GM19372 (cell line): Measurements from ENCODE around the gene ZFC3H1.

ENCODE experiments used
- ATAC-seq: cut with Tn5 transposase; IDR thresholded peaks from one replicate; pipeline ENCODE4 v1.9.1; 2021; ENCODE audit warnings: mild to moderate bottlenecking, low read depth, moderate library complexity; ENCODE audit not compliant: unreplicated experiment

Gene ZFC3H1

DNA sequence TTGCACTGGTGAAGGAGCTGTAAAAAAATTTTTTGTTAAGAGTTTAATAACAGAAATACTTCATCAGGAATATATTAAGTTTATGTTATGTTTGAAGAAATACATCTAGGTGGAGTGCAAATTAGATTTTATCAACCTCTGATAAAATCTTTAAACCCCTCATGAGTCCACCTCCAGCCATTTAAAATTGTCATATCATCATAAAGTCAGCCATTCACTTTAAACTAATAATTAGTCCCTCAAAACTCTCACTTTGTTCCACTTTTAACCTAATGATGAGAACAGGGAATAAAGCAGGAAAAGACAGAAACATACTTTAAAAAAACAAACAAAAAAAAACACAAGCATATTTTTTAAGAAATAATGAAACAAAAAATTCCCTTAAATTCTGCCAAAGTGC, 25.1 kb downstream of the ZFC3H1 start:
- ATAC-seq = no peak

DNA sequence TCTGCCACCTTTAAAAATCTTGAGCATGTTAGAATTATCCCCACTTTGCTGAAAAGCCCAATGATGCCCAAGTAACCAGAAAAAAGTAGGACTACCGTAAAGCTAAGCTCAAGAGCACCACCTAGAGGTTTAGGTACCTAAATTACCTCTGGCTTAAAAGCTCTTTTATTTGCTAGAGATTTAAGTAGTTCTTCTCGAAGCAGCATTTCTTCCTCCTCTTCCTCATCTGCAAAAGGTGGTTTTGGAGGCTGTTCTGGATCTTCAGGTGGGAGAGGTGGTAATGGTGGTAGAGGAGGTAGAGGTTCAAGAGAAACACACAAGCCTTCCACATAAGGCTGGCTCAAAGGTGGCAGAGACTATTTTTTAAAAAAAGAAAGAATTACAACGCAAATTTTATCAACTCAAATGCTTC, 26.9 kb downstream of the ZFC3H1 start:
- peak; percentile 67 for ATAC-seq

DNA sequence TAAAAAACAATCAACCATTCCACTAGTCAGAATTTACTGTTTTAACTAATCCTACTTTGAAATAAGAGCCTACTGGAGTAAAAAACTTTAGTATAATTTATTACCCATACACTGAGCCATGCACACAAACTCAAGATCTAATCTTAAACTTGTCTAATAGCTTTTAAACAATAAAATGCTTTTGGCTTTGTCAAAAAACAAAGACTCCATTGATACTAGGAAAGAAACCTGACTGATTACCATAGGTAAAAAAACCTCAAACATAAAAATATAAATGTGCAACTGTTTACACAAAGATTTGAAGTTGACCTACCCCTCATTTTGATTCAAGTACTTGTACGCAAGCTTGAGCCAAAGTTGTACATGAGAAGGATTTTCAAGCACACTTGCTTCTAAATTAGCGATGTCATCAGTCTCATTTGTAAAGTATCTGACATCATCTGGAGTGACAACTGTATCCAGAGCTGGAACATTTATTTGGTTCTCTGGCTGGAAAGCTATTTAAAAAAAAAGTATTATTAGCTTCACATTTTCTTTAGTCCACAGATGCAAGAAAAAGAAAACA, 36.1 kb downstream of the ZFC3H1 start:
- no peak for ATAC-seq

DNA sequence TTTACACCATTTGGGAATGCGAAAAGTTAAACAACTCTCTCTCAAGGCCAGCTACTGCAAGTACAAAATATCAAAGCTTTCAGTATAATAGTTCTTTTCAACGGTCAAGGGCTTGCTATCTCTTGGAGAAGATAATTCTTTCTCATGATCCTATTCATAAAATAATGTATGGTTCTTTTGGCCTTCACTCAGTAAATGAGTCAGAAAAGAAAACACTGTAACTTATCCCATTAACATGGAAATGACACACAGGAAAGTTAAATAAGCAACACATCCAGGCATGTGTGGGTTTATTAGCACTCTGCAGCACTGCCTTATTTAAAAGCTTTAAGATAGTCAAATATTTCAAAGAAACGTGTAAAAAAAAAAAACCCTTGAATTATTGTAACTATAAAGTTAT, 36.9 kb downstream of the ZFC3H1 start:
- ATAC-seq = no peak

DNA sequence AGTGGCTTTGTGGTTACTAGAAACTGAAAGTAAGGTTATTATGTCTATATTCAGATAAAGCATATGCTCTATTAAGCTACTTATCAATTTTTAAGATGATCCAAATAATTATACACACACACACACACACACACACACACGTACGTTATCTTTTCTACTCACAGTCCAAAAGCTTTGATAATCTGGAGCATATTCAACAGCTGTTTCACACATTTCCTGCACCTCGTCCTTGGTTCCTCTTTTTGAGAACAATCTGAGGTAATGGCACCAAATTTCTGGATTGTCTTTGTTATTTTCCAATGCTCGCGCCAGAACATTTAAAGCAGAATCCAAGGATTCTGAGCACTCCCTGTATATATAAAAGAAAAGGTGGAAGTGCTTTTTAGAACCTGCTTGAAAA, 37.5 kb downstream of the ZFC3H1 start:
- no peak for ATAC-seq

DNA sequence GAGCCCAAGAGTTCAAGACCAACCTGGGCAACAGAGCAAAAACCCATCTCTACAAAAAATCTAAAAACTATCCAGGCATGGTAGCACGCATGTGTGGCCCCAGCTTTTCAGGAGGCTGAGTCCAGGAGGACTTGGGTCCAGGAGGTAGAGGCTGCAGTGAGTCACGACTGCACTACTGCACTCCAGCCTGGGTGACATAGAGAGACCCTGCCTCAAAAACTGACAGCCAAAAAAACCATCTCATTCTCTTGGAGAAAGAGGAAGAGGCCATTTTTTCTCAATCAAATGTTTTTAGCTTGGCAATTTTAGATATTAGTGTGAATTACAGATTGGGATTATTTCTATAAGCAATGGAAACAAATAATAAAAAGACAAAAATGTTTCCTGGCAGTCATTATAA, 38.2 kb downstream of the ZFC3H1 start:
- no peak for ATAC-seq

DNA sequence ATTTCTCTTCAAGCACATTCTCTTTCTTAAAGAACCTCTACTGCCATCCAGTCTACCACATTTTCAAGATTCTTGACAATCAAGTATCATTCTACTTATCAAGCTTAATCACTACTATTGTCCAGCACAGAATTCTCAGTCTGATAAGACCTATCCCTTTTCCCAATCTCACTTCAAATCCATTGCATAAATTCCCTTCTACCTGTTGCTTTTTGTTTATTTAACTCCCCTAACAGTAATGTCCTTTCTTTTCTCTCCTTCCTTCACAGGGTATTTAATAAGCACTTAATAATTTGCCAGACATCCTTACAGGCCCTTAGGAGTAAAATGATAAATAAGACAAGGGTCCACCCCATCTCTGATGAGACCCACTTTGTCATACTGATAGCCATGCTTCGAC, 41.7 kb downstream of the ZFC3H1 start:
- ATAC-seq = no peak

DNA sequence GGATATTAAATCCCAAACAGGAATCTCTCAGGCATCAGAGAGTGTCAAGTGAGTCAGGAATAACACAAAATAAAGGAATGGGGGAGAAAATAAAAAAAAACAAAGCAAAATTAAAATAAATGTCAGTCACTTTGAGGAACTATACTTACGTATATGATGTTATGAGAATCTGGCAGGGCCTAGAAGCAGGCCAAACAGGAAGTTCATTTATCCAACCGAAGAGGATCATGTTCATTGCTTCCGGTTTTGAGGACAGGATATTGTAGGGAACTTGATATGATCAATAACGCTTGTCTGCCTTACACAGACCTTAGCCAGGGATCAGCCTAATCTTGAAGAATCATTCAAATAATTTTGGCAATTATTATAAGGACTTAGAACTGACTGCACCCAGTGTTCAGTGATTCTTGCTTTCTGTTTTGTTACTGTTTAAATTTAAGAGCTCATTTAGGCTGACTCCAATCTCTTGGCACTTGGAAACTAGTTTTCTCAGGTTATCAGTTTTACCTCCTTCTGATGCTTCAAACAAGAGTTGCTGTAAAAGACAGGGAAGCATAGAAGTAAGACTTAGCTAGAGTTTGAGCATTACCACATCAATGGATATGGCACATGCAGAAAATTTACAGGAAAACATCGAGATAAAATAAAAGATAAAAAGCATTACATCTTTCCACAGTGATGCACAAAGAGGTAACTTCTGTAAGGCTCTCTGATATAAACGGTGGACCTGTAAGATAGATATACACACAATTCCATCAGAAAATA, 53.4 kb downstream of the ZFC3H1 start:
- ATAC-seq = no peak

DNA sequence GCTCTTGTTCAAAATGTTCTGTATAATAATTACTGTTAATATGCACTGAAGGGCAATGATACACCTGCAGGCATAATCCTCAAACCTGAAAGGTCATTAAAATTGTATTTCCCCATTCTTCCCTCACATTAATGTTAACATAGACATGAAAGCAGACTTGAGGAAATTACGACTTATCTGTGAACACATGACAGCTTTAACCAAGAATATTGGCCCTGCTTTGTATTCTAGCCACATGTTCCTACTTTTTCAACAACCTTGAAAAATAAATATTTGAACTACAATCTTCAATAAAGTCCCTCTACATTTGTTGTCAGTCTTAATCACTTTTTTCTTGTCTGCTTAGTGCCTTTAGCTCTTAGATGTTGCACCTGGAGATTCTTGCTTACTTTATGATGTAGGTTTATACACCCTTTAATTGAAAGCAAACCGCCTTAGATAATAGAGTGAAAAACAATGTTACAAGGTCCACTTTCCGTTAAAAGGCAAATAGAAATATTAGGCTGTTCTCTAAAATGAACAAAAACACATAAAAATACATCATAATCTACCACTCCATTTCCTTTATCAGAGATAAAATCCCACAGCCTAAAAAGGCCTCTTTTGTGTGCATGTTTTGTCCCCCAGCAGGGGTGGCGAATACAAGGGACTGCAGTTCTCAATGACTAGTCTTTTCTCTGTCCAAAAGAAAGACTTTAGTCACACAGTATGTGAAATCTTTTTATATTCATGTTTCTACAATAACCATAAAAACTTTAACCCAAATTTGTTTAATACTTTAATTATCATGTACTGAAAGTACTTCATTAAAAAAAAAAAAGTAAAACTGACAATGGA, 55.9 kb downstream of the ZFC3H1 start:
- no peak for ATAC-seq

DNA sequence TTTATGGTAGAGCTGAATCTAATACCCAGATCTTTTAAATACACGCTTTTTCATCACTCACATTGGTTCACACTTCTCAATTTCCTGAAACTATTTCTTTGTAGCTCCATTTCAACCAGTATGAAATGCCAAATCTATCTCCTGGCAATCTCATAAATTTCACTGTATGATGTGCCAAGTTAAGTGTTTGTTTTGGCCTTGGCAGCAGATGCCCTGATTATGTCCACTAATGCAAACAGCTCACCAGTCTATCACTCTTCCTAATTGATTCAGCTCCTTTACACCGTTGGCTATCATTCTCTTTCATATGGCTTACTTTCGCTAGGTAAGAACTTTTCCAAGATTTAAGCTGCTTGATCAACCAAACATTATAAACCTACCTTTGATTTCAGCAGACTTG, 58.6 kb downstream of the ZFC3H1 start:
- ATAC-seq = no peak

DNA sequence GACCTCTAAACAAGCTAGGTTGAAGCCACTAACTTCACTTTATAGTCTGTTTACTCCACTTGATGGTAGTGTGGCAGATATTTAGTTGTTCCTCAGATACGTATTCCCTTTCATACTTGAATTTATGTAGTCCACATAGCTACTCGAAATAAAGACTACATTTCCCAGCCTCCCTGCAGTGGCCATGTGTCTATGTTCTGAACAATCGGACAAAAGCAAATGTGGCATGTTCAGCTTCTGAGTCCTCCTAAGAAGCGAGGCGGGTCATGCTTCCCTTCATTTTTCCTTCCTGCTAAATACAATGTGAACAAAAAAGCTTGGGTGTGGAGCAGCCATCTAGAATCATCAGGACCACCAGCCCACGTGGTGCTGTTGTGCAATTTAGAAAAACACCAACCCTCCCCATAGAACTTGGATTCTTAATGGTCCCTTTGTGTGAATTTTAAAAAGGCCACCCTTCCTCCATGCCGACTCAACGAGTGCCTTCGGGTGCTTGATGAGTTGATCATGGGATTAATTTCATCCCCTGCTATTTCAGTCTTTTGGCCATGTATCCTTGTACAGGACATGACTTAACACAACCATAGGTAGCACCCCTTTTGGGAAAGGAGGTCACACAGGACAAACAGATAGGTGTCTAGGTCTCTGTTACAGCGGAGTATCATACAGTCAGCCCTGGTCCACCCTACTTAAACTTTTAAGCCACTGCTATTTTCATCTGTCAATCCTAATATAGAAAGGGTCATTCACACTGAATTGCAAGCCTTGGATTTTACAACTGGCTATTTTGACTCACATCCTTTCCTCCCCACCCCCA, 60.7 kb downstream of the ZFC3H1 start:
- no peak for ATAC-seq

DNA sequence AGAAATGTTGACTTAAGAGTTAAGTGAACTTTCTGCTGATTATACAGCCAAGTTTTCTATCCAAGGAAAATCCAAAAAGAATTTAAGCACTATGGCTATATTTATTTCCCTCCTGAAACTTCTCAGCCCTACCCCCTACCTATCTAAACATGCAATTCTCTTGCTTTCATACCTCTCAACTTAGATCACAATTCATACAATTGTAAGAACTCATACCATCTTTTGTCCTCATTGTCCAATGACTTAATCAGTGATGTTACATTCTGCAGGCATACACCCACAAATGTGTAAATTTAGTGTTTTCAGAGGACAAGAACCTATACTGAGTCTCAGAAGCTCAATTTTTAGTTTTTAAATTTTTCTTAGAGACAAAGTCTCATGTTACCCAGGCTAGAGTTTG, 62.1 kb downstream of the ZFC3H1 start:
- ATAC-seq = no peak

DNA sequence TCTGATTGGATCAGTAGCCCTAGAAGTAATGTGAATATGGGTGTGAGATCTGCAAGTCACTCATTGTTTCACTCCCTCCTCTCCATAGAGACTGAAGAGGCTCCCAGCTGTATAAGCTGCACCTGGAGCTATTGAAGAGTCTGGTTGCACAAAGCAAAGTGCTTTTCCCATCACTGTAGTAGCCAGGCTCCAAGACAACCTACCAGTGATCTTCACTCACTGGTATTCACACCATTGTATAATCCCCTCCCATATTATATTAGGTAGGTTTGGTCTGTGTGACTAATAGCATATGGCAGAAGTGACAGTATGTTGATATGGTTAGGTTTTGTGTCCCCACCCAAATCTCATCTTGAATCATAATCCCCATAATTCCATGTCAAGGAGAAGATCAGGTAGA, 64.4 kb downstream of the ZFC3H1 start:
- no peak for ATAC-seq

DNA sequence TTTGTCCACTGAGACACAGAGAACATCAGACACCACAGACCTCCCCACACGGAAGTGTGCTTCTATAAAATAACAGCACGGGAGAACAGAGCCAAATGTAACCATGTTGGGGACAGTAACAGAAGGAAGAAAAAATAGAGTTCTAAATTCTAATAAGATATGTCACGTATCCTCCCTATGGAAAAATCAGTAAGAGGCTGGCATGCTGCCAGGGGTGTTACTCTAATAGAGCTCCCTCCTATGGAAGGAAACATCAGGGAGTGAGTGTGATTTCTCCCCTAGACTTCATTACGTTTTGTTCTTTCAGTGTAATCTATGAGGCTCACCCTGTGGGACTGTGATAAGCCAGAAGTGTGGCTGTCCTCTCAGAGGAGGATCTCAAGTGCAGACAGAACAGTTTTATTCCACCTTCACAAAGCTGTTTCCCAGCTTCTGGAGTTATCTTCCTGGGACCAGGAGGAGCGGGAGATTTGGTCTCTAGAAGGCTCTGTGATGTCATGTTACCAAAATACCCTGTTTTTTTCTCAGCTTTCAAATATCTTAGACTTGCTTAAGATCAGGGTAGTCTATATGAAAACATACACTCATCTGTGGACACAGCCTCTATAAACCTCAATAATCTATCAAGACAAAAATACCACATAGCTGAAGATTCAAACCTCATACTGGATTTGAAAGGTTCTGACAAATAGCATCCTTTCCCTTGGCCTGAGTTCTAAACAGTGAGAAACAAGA, 69.3 kb downstream of the ZFC3H1 start:
- no peak for ATAC-seq

DNA sequence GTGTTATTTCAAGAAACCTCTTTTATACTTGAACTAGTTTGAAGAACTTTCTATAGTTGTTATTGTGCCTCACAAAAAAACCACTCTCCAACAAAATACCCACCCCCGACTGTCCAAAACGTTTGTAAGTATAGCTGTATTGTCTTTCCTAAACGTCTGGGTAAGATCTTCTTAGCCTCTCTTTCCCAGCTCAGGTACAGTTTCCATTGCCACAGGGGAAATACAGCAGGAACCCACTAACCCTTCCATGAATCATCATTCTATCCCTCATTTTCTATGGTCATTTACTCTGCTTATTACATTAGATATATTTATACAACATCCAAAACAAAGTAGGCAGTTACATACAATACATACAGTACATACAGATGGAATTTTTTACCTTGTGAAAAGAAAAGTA, 70.8 kb downstream of the ZFC3H1 start:
- ATAC-seq = no peak

DNA sequence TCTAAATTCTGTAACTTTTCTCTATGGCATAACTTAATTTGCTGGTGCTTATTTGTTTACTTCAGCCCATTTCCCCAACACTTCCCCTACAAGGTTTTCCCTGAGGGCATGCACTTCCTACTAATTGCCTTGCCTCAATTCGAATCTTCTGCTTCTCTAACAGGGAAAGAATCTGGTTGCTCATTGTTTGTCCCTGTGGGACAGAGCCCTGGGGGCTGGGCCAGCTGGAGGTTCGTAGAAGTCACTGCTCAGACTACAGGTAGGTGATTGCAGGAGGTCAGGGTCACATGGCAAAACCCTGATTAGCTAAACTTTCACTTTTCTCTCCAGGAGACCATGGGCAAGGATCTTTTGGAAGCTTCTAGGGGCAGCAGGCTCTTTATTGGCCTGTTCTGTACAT, 72.0 kb downstream of the ZFC3H1 start:
- no peak for ATAC-seq

DNA sequence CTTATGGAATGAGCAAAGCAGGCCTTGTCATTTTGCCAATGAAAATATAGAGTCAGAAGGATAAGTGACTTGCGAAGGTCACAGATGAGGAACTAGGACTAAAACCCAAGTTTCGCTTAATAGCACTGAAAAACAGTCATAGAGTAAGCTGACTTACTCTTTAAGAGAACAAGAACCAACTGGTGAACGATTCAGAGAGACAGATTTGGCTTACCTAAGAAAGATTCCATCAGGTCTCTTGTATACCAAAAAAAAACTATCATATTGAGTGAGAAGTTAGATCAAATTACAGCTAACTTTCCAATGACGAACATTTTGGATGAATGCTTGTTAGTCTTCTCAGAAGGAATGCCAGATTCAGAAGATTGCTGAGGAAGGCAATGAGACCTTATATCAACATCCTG, 74.2 kb downstream of the ZFC3H1 start:
- ATAC-seq = no peak

DNA sequence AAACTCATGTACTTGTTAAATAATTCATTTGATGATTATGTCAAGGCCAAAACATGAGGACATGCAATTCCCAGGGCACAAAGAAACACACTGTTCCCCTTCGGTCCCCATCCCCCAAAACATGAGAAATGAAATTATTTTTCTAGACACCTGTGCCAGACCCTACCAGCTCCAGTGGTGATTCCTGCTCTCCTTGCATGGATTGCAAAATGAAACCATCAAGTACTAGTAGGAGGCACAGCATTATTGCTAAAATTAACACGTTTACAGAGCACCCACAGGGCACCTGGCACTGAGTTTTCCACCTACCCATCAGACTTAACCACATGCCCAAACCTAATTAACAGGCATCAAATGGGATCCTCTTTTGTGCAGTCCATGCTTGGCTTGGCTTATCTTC, 76.6 kb downstream of the ZFC3H1 start:
- no peak for ATAC-seq

DNA sequence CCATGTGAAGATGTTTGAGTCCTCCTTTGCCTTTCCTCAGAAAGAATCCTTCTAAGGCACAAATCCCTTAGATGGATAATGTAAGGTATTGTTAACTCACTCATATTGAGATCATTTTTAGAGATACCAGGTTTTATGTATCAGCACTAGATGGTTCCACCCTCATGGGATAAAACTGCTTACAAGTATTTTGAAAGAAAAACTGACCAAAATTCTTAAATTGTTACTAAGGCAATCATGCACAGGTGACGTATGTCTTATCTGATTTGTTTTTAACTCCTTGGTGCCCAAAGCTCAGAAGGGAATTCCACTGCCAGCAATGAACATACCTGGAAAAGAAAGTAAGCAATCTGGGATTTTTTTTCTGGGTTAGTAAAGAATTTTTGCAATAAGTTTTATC, 78.4 kb downstream of the ZFC3H1 start:
- ATAC-seq = no peak

DNA sequence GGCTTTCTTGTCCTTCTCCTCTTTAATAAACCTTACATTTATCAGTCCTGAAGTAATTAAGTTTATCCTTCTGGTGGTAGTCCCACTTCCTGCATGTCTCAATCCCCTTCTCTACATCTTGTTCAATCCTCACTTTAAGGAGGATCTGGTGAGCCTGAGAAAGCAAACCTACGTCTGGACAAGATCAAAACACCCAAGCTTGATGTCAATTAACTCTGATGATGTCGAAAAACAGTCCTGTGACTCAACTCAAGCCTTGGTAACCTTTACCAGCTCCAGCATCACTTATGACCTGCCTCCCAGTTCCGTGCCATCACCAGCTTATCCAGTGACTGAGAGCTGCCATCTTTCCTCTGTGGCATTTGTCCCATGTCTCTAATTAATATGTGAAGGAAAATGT, 79.3 kb downstream of the ZFC3H1 start:
- ATAC-seq = no peak
